Prostate gland (tissue), 2 donors: ENCODE results near the gene AANAT. TPM values are rescaled to one million over a fixed set of nuclear protein-coding genes. Genes with fewer than 3 reads are reported as not detected.

Source experiments
- DNase-seq: peaks from one replicate; pipeline ENCODE4 v3.0.0-alpha.2; 2019; ENCODE audit warnings: low spot score
- H3K27ac ChIP-seq, 2 donors: fragments of 200-600 bp; sonication (generic); 2 replicates each; pipeline ENCODE4 v1.5.1; 2017 to 2019
- H3K27me3 ChIP-seq: fragments of 200-600 bp; sonication (generic); replicated peaks from 2 replicates; pipeline ENCODE4 v1.5.1; 2019; ENCODE audit not compliant: insufficient read depth
- H3K36me3 ChIP-seq, 2 donors: fragments of 200-600 bp; sonication (generic); 1 replicate in 1 of 2; 2 replicates in 1 of 2; pipeline versions ENCODE4 v1.5.1 to v1.8.1; 2017 to 2019
- H3K4me1 ChIP-seq: fragments of 200-600 bp; sonication (generic); replicated peaks from 2 replicates; pipeline ENCODE4 v1.5.1; 2019
- H3K4me3 ChIP-seq, 2 donors: fragments of 200-600 bp; sonication (generic); 2 replicates each; pipeline ENCODE4 v1.5.1; 2017 to 2019
- H3K9me3 ChIP-seq: fragments of 200-600 bp; sonication (generic); 2 replicates; pipeline ENCODE4 v1.5.1; 2017
- POLR2A ChIP-seq: fragments of 450-650 bp; IDR thresholded peaks from one replicate; pipeline ENCODE4 v1.6.1; 2016; ENCODE audit warnings: antibody characterized with exemption, mild to moderate bottlenecking
- POLR2AphosphoS5 ChIP-seq: sonication (generic); formaldehyde crosslinking; IDR thresholded peaks from one replicate; pipeline ENCODE4 v1.6.1; 2017; ENCODE audit warnings: antibody characterized with exemption
- WGBS: methylation state at CpG from one replicate; pipeline ENCODE4 v1.1.5; 2018; 5-methylcytosine and 5-hydroxymethylcytosine counted together
- intact Hi-C: fragments of 100-400 bp; cut with DNase I; formaldehyde crosslinking; loops from one replicate; pipeline ENCODE4 v1.14.2; 2022
- total RNA-seq, 2 donors: library from RNA; depleted of rRNA; stranded (reverse); fragments of >200 nt; gene quantifications; one replicate each; pipeline ENCODE4 v1.1.0, GENCODE V29; 2016
- TF ChIP-seq, protein P1 (sequence below), 4 experiments: fragments of 200-600 bp in 2 of 4; fragments of 450-650 bp in 2 of 4; sonication (generic) in 2 of 4; IDR thresholded peaks; 1 replicate in 3 of 4; 2 replicates in 1 of 4; pipeline ENCODE4 v1.5.1; 2016 to 2019; ENCODE audit warnings: antibody characterized with exemption in 4 of 4, mild to moderate bottlenecking in 2 of 4, moderate library complexity in 2 of 4

AANAT gene
- total RNA-seq: not detected

DNA sequence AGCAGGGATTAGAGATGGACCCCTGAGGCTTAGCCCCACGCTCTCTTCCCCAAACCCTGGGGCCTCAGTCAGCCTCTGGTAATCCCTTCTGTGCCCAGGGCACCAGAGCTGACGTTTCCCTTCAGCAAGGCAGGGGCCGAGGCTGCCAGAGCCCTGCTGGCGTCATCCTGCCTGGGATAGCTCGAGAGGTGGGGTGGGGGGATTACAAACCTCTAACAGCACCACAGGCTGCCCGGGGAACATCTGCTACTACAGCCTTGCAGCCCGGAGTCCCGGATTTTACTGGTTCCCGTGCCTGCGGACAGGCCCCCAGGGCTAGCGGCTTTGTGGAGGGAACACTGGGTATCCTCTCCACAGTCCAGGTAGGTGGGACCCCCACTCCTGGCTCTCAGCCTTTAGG is at the start of gene AANAT:
TSS of gene AANAT (plus strand) at position 238 of the 400 bp plus-strand sequence. CDS start 1,144 bp downstream, outside the sequence.
- no peak for DNase-seq
- Histone ChIP-seq H3K4me1 (no peaks in the 10 kb centered on the region), H3K9me3 (no peaks in the 10 kb centered on the region), H3K27ac (no peak within 1 kb of the TSS), H3K27me3 (no peaks in the 10 kb centered on the region), H3K4me3 (no peak within 1 kb of the TSS), H3K36me3 (no peaks in the 10 kb centered on the region)
- TF ChIP-seq POLR2AphosphoS5 (no peak), POLR2A (no peak)
- TF ChIP-seq, protein P1, sequence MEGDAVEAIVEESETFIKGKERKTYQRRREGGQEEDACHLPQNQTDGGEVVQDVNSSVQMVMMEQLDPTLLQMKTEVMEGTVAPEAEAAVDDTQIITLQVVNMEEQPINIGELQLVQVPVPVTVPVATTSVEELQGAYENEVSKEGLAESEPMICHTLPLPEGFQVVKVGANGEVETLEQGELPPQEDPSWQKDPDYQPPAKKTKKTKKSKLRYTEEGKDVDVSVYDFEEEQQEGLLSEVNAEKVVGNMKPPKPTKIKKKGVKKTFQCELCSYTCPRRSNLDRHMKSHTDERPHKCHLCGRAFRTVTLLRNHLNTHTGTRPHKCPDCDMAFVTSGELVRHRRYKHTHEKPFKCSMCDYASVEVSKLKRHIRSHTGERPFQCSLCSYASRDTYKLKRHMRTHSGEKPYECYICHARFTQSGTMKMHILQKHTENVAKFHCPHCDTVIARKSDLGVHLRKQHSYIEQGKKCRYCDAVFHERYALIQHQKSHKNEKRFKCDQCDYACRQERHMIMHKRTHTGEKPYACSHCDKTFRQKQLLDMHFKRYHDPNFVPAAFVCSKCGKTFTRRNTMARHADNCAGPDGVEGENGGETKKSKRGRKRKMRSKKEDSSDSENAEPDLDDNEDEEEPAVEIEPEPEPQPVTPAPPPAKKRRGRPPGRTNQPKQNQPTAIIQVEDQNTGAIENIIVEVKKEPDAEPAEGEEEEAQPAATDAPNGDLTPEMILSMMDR (IDR thresholded peaks at IDR 0.05): no peak
- WGBS: 70% methylated on average over 10 of the region's 11 CpGs
- intact Hi-C loops: loop anchor here (2.0 kb wide), 1 partner anchor 39 kb away; no protein-coding TSS in a partner anchor

DNA sequence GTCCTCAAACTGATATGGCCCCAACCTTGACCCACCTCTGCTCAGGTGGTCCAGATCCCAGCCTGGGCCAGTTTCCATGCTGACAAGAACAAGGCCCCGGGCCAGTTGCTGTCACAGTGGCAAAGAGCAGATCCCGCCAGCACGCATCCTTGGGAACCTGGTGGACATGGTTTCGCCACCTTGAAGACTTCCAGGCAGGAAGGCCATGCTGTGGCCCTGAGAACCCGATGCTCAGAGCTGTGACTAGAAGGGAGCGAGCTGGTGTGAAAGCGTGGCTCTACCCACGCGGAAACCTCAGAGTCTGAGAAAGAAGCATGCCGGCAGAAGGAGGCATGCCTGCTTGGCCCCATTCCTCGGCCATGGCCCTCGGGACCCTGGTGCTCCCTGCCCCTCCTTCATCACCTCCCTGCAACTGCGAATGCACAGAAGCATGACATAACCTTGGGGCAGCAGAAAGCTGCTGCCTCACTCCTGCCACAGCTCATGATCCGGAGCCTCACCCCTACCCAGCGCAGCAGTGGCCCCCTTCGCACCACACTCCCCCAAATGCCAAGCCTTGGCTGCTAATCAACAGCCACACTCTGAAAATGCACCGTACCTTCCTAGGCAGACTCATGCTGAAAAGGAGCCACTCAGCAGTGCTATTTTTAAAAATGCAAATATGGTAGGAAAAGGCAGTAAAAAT is 47.7 kb upstream of the AANAT start:
- Histone ChIP-seq H3K36me3 (no peaks in the 10 kb centered on the region), H3K27ac (no peak overlapping the region), H3K9me3 (no peaks in the 10 kb centered on the region), H3K4me3 (no peak overlapping the region), H3K27me3 (no peaks in the 10 kb centered on the region), H3K4me1 (no peaks in the 10 kb centered on the region)
- TF ChIP-seq, protein P1 (IDR thresholded peaks at IDR 0.05): no peak
- TF ChIP-seq POLR2AphosphoS5: no peak
- TF ChIP-seq POLR2A: no peak
- intact Hi-C loops: no loop called here
- 76% methylated on average over 17 of the region's 17 CpGs for WGBS
- DNase-seq: no peak

DNA sequence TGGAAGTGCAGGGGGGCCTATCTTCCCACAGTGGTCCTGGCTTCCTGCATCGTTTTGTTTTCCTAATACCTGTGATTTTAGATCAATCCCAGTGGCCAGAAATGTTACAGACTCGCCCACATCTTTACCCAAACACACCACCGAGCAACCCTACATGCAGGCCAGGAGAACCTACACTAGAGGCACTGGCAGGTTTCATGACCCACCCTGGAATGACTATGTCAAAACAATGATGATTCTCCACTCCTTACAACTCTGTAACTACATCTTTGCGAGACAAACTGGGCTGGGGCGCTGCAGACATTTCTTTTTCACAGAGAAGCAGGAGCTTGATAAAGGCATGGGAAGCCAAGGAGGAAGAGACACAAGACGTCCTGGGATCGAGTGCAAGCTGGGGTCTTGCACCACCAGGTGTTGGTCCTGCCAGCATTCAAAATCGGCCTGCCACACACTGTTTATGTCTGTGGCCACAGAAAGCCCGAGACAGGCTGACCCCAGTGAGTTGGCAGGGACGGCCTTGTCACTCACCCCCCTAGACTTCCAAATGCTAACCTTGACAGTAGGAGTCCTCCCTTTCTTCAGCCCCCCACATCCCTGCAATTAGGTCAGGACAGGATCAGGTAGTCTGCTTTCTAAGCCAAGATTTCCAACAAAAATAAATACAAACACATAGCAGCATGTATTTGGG is 46.9 kb upstream of the AANAT start:
- Histone ChIP-seq H3K4me3 (no peak overlapping the region), H3K27me3 (no peaks in the 10 kb centered on the region), H3K36me3 (no peaks in the 10 kb centered on the region), H3K4me1 (no peaks in the 10 kb centered on the region), H3K27ac (no peak overlapping the region), H3K9me3 (no peaks in the 10 kb centered on the region)
- DNase-seq: no peak
- intact Hi-C loops: no loop called here
- TF ChIP-seq POLR2A (no peak), POLR2AphosphoS5 (no peak)
- TF ChIP-seq, protein P1 (IDR thresholded peaks at IDR 0.05): no peak
- 66% methylated on average over 10 of the region's 10 CpGs for WGBS

DNA sequence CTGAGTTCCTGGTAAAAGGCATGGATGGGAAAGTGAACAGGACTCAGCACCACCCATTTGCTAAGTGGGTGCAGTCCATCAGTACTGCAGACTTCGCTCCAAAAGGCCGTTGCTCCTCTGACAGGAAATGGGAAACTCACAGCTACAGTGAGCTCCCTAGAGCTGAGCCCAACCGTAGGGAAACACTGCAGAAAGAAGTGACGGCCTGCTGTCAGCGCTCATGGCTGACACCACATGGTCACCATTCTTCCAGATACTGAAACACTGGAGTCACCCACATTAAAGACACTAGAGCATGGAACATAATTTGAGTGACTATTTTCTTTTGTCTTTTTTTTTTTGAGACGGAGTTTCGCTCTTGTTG is 46.4 kb upstream of the AANAT start:
- no peak overlapping the region for H3K27ac ChIP-seq
- WGBS: 65% methylated on average over 7 of the region's 7 CpGs
- intact Hi-C loops: no loop called here

More for the DNA sequence above, 46.4 kb upstream of the AANAT start:
- Histone ChIP-seq H3K27me3 (no peaks in the 10 kb centered on the region), H3K4me3 (no peak overlapping the region), H3K4me1 (no peaks in the 10 kb centered on the region), H3K9me3 (no peaks in the 10 kb centered on the region), H3K36me3 (no peaks in the 10 kb centered on the region)
- no peak for DNase-seq
- TF ChIP-seq, protein P1 (IDR thresholded peaks at IDR 0.05): no peak
- no peak for TF ChIP-seq POLR2AphosphoS5
- no peak for TF ChIP-seq POLR2A
